Pancreas (tissue), 10 donors: Measurements from ENCODE around the gene TMEM233. TPM values are rescaled to one million over a fixed set of nuclear protein-coding genes. Genes with fewer than 3 reads are reported as not detected.
"Not testable (repeated sequence)": the region's sequence is repeated elsewhere in the genome, so short reads cannot be mapped to it uniquely, and the experiment has no call there.

ENCODE experiments used
- ATAC-seq, 4 donors: fragments of 200-7000 bp; cut with Tn5 transposase; one replicate each; pipeline versions ENCODE4 v1.8.0 to v1.9.1; 2020; ENCODE audit warnings: mild to moderate bottlenecking in 4 of 4, moderate library complexity in 4 of 4
- DNase-seq, 6 donors: peaks; one replicate each; pipeline ENCODE4 v3.0.0-alpha.2; 2020
- FAIRE-seq: peaks from 2 replicates; lab custom pipeline; 2012; peaks lifted over from hg19 to GRCh38; lab: Jason Lieb, UNC
- H3K27ac ChIP-seq, 4 donors: fragments of 200-600 bp; sonication (generic); 1 replicate in 3 of 4; 2 replicates in 1 of 4; pipeline versions ENCODE4 v1.5.0 to v1.8.0; 2020
- H3K27me3 ChIP-seq, 4 donors: fragments of 200-600 bp; one replicate each; pipeline ENCODE4 v1.8.0; 2021
- H3K36me3 ChIP-seq, 3 donors: fragments of 200-600 bp; sonication (generic) in 1 of 3; one replicate each; pipeline versions ENCODE4 v1.5.0 to v1.8.0; 2020 to 2021
- H3K4me1 ChIP-seq, 3 donors: fragments of 200-600 bp; one replicate each; pipeline ENCODE4 v1.8.0; 2021
- H3K4me3 ChIP-seq, 4 donors: fragments of 200-600 bp; sonication (generic) in 2 of 4; one replicate each; pipeline versions ENCODE4 v1.5.0 to v1.8.0; 2020 to 2021
- H3K9me3 ChIP-seq, 4 donors: fragments of 200-600 bp; one replicate each; pipeline ENCODE4 v1.8.0; 2021
- CTCF ChIP-seq, 4 donors: fragments of 200-600 bp; sonication (generic) in 3 of 4; IDR thresholded peaks; one replicate each; pipeline versions ENCODE4 v1.5.0 to v1.8.0; 2021; ENCODE audit warnings: antibody characterized with exemption in 4 of 4
- WGBS, 2 donors: extraction: QIAGEN DNeasy Blood & Tissue Kit; methylation state at CpG; one replicate each; pipeline ENCODE4 v1.1.7; 2013; 5-methylcytosine and 5-hydroxymethylcytosine counted together
- intact Hi-C, 3 donors: fragments of 100-400 bp; cut with DNase I; formaldehyde crosslinking; loops; one replicate each; pipeline versions ENCODE4 v1.11.1 to v1.14.2; 2022
- polyA plus RNA-seq, 2 donors: library from polyadenylated mRNA; stranded (reverse); fragments of 200-250 nt; gene quantifications; one replicate each; pipeline ENCODE4 v1.2.3, GENCODE V29; 2013
- total RNA-seq, 6 donors: library from RNA; stranded (reverse); fragmentation: NEBNext Ultra II Directional in 4 of 6; extraction: Animal tissue kit (Norgen Biotek cat#: 25700) in 4 of 6; gene quantifications; one replicate each; pipeline versions ENCODE4 v1.2.1 to v1.2.4, GENCODE V29; 2021 to 2023
- donor health status: healthy with polysubstance abuse.
- donor health status: DM: no; HTN: no; CAD: no; lungs with moderate emphysema.
- donor health status: DM: no; HTN: no; CAD: no.
- donor health status: control.
- donor health status: control.
- donor health status: Bipolar disorder and iron deficiency.
- donor health status: DM: yes; HTN: yes; CAD: no.
- donor health status: DM: no; HTN: no; CAD: no.
- donor health status: DM: no; HTN: no; CAD: no.
- donor health status: DM: yes; HTN: yes; CAD: no.

TMEM233 gene
- total and polyA plus RNA-seq, 8 donors, result 0.05 to 0.52 (median 0.07) TPM; not detected in 2

DNA sequence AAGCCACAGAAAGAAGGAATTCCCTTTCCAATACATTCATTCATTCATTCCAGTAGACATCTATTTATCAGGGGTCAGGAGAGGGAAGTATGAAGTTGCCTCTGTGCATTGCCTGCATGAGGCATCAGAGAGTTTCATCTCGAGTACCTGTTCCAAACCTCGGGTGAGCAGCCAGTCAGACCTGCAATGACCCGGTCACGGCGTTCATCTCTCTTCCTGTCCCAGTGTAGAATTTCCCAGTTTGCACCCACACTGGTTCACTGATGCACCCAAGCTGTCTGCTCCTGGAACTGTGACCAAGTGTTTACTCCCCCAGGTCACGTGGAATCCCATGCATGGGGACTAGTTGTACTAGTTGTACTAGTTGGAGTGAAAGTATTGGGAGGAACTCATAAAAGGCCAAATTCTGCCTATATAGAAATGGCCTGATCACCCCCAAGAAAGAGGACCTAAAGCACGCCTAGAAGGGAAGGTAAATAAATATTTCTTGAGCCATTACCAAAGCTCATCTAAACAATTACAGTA is 52.0 kb downstream of the TMEM233 start:
- ATAC-seq (no peak), FAIRE-seq (no peak), DNase-seq (no peak)
- Histone ChIP-seq H3K36me3 (no peaks in the 10 kb centered on the region), H3K4me1 (no peaks in the 10 kb centered on the region), H3K9me3 (no peaks in the 10 kb centered on the region), H3K4me3 (no peak overlapping the region), H3K27ac (no peak overlapping the region), H3K27me3 (no peaks in the 10 kb centered on the region)
- intact Hi-C loops, result no loop called here
- 73 to 79% methylated on average over 7 of the region's 7 CpGs for WGBS, 2 donors
- no peak for TF ChIP-seq CTCF (IDR thresholded peaks at IDR 0.05)

GRCh38 chr12:119649202-119649808 is 55.7 kb downstream of the TMEM233 start:
- peak in 3 of 4 donors; percentile 31 to 51 (median 47) for TF ChIP-seq CTCF (IDR thresholded peaks at IDR 0.05)
- WGBS, 2 donors, result 60 to 69% methylated on average over 4 of the region's 4 CpGs
- no peak for ATAC-seq
- H3K4me1 ChIP-seq, result no peaks in the 10 kb centered on the region
- no peak for DNase-seq
- intact Hi-C loops, result no loop called here
- H3K27ac ChIP-seq, result no peak overlapping the region
- no peaks in the 10 kb centered on the region for H3K36me3 ChIP-seq
- H3K4me3 ChIP-seq, result no peak overlapping the region
- no peak for FAIRE-seq
- no peaks in the 10 kb centered on the region for H3K27me3 ChIP-seq
- peaks cover 0 to 3% (median 0%) of the 10 kb centered on the region in 4 donors for H3K9me3 ChIP-seq

DNA sequence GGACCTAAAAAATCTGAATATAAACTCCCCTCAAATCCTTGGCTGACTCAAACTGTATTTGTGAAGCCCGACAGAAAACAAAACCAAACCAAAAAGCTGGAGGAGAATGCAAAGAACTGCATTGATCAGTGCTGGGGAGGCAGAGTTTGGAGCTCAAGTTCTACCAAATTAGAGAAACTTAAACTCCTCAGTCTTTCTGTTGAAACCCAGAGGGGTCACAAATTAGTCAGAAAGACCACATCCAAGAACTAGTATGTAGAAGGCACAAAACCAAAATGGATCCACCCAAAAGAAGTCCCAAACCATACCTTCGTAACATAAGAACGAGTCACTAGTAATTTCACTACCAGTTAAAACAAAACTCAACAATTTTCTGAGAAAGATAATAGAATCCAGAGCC is 59.1 kb downstream of the TMEM233 start:
- 65 to 76% methylated on average over 3 of the region's 3 CpGs for WGBS, 2 donors

GRCh38 chr12:119657001-119657400 is 63.4 kb downstream of the TMEM233 start:
- H3K4me1 ChIP-seq, H3K9me3 ChIP-seq, DNase-seq, intact Hi-C loops, ATAC-seq, H3K4me3 ChIP-seq, FAIRE-seq, H3K27ac ChIP-seq, H3K27me3 ChIP-seq, H3K36me3 ChIP-seq: not testable (repeated sequence)
- 77 to 91% methylated on average over 2 of the region's 2 CpGs for WGBS, 2 donors

More for the DNA sequence above, 59.1 kb downstream of the TMEM233 start:
- DNase-seq (no peak), ATAC-seq (no peak), FAIRE-seq (no peak)
- no peak for TF ChIP-seq CTCF (IDR thresholded peaks at IDR 0.05)
- Histone ChIP-seq H3K27me3 (no peaks in the 10 kb centered on the region), H3K9me3 (peaks cover 0 to 3% (median 0%) of the 10 kb centered on the region in 4 donors), H3K4me3 (no peak overlapping the region), H3K36me3 (no peaks in the 10 kb centered on the region), H3K4me1 (no peaks in the 10 kb centered on the region), H3K27ac (no peak overlapping the region)
- intact Hi-C loops, result no loop called here

DNA sequence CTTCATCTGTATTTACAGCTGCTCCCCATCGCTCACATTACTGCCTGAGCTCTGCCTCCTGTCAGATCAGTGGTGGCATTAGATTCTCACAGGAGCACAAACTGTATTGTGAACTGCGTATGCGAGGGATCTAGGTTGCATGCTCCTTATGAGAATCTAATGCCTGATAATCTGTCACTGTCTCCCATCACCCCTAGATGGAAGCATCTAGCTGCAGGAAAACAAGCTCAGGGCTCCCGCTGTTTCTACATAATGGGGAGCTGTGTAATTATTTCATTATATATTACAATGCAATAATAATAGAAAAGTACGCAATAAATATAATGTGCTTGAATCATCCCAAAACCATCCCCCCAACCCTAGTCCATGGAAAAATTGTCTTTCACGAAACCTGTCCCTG is 64.6 kb downstream of the TMEM233 start:
- H3K27ac ChIP-seq, H3K4me1 ChIP-seq, DNase-seq, H3K4me3 ChIP-seq, H3K36me3 ChIP-seq, intact Hi-C loops, FAIRE-seq, H3K9me3 ChIP-seq, H3K27me3 ChIP-seq, ATAC-seq: not testable (repeated sequence)
- WGBS, 2 donors, result 92 to 94% methylated on average over 6 of the region's 6 CpGs

DNA sequence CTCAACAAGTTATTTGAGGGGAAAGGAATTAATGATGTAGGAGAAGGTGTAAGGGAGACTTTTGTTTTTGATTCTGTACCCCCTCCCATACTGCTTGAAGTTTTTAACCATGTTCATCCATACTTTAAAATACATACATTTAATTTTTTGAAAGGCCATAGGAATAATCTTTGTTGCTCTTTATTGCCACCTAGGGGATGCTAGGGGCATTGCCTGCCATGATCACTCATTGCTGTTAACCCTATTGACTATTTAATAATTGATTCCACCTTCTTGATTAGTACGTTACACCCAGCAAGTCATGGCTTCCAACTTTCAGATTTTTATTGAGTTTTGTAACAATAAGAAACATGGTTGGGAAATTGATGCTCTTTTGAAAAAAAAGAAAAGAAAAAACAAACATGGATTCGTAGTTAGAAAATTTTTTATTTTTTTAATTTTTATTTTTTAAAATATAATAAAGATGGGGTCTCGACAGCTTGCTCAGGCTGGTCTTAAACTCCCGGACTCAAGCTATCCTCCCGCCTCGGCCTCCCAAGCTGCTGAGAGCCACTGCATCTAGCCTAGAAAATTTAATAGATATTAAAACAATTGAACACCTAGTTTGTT is 65.8 kb downstream of the TMEM233 start:
- Histone ChIP-seq H3K36me3 (no peaks in the 10 kb centered on the region), H3K27me3 (no peaks in the 10 kb centered on the region), H3K27ac (no peak overlapping the region), H3K4me3 (no peak overlapping the region), H3K9me3 (no peaks in the 10 kb centered on the region), H3K4me1 (no peaks in the 10 kb centered on the region)
- DNase-seq (peak in 1 of 6 donors; percentile 38), ATAC-seq (peak in 3 of 4 donors; percentile 69 to 79 (median 78)), FAIRE-seq (peak; percentile 65)
- 22 to 32% methylated on average over 6 of the region's 6 CpGs for WGBS, 2 donors
- TF ChIP-seq CTCF (IDR thresholded peaks at IDR 0.05), result peak; percentile 63 to 92 (median 86)
- intact Hi-C loops, result no loop called here
